ENCODE measurements around the gene ZNF341.

ZNF341 gene

GRCh38 chr20:33757046-33757445 is 25.2 kb downstream of the ZNF341 start:
- DNase-seq (ENCODE audit: low read depth, low spot score): no peak
- H3K4me3 ChIP-seq (ENCODE audit: low read length): no peak overlapping the region

GRCh38 chr20:33757458-33757857 is 25.7 kb downstream of the ZNF341 start:
- no peak for DNase-seq (ENCODE audit: low read depth, low spot score)
- H3K4me3 ChIP-seq (ENCODE audit: low read length): no peak overlapping the region

GRCh38 chr20:33761698-33762250 is 30.0 kb downstream of the ZNF341 start:
- H3K4me3 ChIP-seq (ENCODE audit: low read length): no peak overlapping the region
- no peak for DNase-seq (ENCODE audit: low read depth, low spot score)

GRCh38 chr20:33765099-33765498 is 33.3 kb downstream of the ZNF341 start:
- DNase-seq (ENCODE audit: low read depth, low spot score): no peak
- no peak overlapping the region for H3K4me3 ChIP-seq (ENCODE audit: low read length)

- no peak overlapping the region for H3K4me3 ChIP-seq (ENCODE audit: low read length)
- DNase-seq (ENCODE audit: low read depth, low spot score): no peak
Measured at GRCh38 chr20:33765592-33765991, 33.8 kb downstream of the ZNF341 start.

- no peak overlapping the region for H3K4me3 ChIP-seq (ENCODE audit: low read length)
- no peak for DNase-seq (ENCODE audit: low read depth, low spot score)
Measured at GRCh38 chr20:33766686-33767085, 34.9 kb downstream of the ZNF341 start.

GRCh38 chr20:33767777-33768138 is 36.0 kb downstream of the ZNF341 start:
- DNase-seq (ENCODE audit: low read depth, low spot score): no peak
- H3K4me3 ChIP-seq (ENCODE audit: low read length): no peak overlapping the region

- no peak for DNase-seq (ENCODE audit: low read depth, low spot score)
- no peak overlapping the region for H3K4me3 ChIP-seq (ENCODE audit: low read length)
Measured at GRCh38 chr20:33769043-33769442, 37.2 kb downstream of the ZNF341 start.

- DNase-seq (ENCODE audit: low read depth, low spot score): no peak
- no peak overlapping the region for H3K4me3 ChIP-seq (ENCODE audit: low read length)
Measured at GRCh38 chr20:33770005-33770404, 38.2 kb downstream of the ZNF341 start.

GRCh38 chr20:33771938-33772337 is 40.1 kb downstream of the ZNF341 start:
- H3K4me3 ChIP-seq (ENCODE audit: low read length): no peak overlapping the region
- DNase-seq (ENCODE audit: low read depth, low spot score): no peak

GRCh38 chr20:33772439-33772838 is 40.6 kb downstream of the ZNF341 start:
- no peak for DNase-seq (ENCODE audit: low read depth, low spot score)
- no peak overlapping the region for H3K4me3 ChIP-seq (ENCODE audit: low read length)

- DNase-seq (ENCODE audit: low read depth, low spot score): no peak
- H3K4me3 ChIP-seq (ENCODE audit: low read length): no peak overlapping the region
Measured at GRCh38 chr20:33773412-33774089, 41.8 kb downstream of the ZNF341 start.

GRCh38 chr20:33777816-33778215 is 46.0 kb downstream of the ZNF341 start:
- DNase-seq (ENCODE audit: low read depth, low spot score): no peak
- H3K4me3 ChIP-seq (ENCODE audit: low read length): no peak overlapping the region

GRCh38 chr20:33781133-33781532 is 49.3 kb downstream of the ZNF341 start:
- H3K4me3 ChIP-seq (ENCODE audit: low read length): no peak overlapping the region
- no peak for DNase-seq (ENCODE audit: low read depth, low spot score)

- H3K4me3 ChIP-seq (ENCODE audit: low read length): no peak overlapping the region
- no peak for DNase-seq (ENCODE audit: low read depth, low spot score)
Measured at GRCh38 chr20:33781945-33782344, 50.1 kb downstream of the ZNF341 start.

- DNase-seq (ENCODE audit: low read depth, low spot score): no peak
- H3K4me3 ChIP-seq (ENCODE audit: low read length): no peak overlapping the region
Measured at GRCh38 chr20:33783256-33783655, 51.5 kb downstream of the ZNF341 start.

- no peak for DNase-seq (ENCODE audit: low read depth, low spot score)
- H3K4me3 ChIP-seq (ENCODE audit: low read length): no peak overlapping the region
Measured at GRCh38 chr20:33783818-33784217, 52.0 kb downstream of the ZNF341 start.

- no peak for DNase-seq (ENCODE audit: low read depth, low spot score)
- no peak overlapping the region for H3K4me3 ChIP-seq (ENCODE audit: low read length)
Measured at GRCh38 chr20:33784225-33784624, 52.4 kb downstream of the ZNF341 start.

GRCh38 chr20:33785503-33785902 is 53.7 kb downstream of the ZNF341 start:
- DNase-seq (ENCODE audit: low read depth, low spot score): no peak
- no peak overlapping the region for H3K4me3 ChIP-seq (ENCODE audit: low read length)

- no peak overlapping the region for H3K4me3 ChIP-seq (ENCODE audit: low read length)
- DNase-seq (ENCODE audit: low read depth, low spot score): no peak
Measured at GRCh38 chr20:33787253-33787891, 55.6 kb downstream of the ZNF341 start.

Measured in Jurkat, Clone E6-1 (cell line).